DND-41 (cell line): ENCODE results near the gene PLCB4.

Experiments
- ATAC-seq: fragments of 200-7000 bp; cut with Tn5 transposase; 3 replicates; pipeline ENCODE4 v1.9.1; 2021; ENCODE audit warnings: low read depth; ENCODE audit not compliant: insufficient read depth
- DNase-seq: peaks from one replicate; pipeline ENCODE4 v3.0.0-alpha.2; 2020
- H2AFZ ChIP-seq: 2 replicates; pipeline ENCODE4 v1.6.0; 2012; ENCODE audit warnings: low read depth, low read length
- H3K27ac ChIP-seq: 2 replicates; pipeline ENCODE4 v1.5.1; 2012; ENCODE audit warnings: low read length, inconsistent platforms
- H3K27me3 ChIP-seq: fragments of 200-600 bp; sonication (generic); 2 replicates; pipeline ENCODE4 v1.6.0; 2012; ENCODE audit warnings: low read length, mild to moderate bottlenecking, inconsistent platforms; ENCODE audit not compliant: insufficient read depth, poor library complexity
- H3K36me3 ChIP-seq: 2 replicates; pipeline ENCODE4 v1.5.1; 2012; ENCODE audit warnings: low read length, inconsistent platforms; ENCODE audit not compliant: insufficient read depth
- H3K4me1 ChIP-seq: 2 replicates; pipeline ENCODE4 v1.5.1; 2012; ENCODE audit warnings: mild to moderate bottlenecking, low read length; ENCODE audit not compliant: insufficient read depth
- H3K4me2 ChIP-seq: 2 replicates; pipeline ENCODE4 v1.6.0; 2012; ENCODE audit warnings: mild to moderate bottlenecking, moderate library complexity, low read length, inconsistent platforms; ENCODE audit not compliant: insufficient read depth
- H3K4me3 ChIP-seq, 2 experiments: fragments of 200-600 bp in 1 of 2; shearing (Covaris generic) in 1 of 2; 2 replicates each; pipeline ENCODE4 v1.5.1; 2012 to 2016; ENCODE audit warnings: inconsistent platforms in 2 of 2, low read length in 2 of 2, mild to moderate bottlenecking in 2 of 2, low read depth in 1 of 2, moderate library complexity in 1 of 2
- H3K79me2 ChIP-seq: 2 replicates; pipeline ENCODE4 v1.6.0; 2012; ENCODE audit warnings: low read length, inconsistent platforms; ENCODE audit not compliant: insufficient read depth
- H3K9ac ChIP-seq: 2 replicates; pipeline ENCODE4 v1.6.0; 2012; ENCODE audit warnings: low read depth, mild to moderate bottlenecking, inconsistent platforms, low read length, moderate library complexity
- H3K9me3 ChIP-seq: 2 replicates; pipeline ENCODE4 v1.5.1; 2012; ENCODE audit warnings: low read length, moderate library complexity, mild to moderate bottlenecking, inconsistent platforms; ENCODE audit not compliant: insufficient read depth, severe bottlenecking
- H4K20me1 ChIP-seq: 2 replicates; pipeline ENCODE4 v1.6.0; 2012; ENCODE audit warnings: low read length; ENCODE audit not compliant: insufficient read depth
- EZH2 ChIP-seq: IDR thresholded peaks from 3 replicates; pipeline ENCODE4 v1.6.1; 2012; ENCODE audit warnings: borderline replicate concordance, low read depth, mild to moderate bottlenecking, moderate library complexity, low read length, inconsistent platforms; ENCODE audit not compliant: severe bottlenecking
- TF ChIP-seq, protein P1 (sequence below): IDR thresholded peaks from 2 replicates; pipeline ENCODE4 v1.5.1; 2012; ENCODE audit warnings: borderline replicate concordance, low read length, moderate library complexity, mild to moderate bottlenecking; ENCODE audit not compliant: poor library complexity, severe bottlenecking; ENCODE audit errors: extremely low read depth

Gene PLCB4

DNA sequence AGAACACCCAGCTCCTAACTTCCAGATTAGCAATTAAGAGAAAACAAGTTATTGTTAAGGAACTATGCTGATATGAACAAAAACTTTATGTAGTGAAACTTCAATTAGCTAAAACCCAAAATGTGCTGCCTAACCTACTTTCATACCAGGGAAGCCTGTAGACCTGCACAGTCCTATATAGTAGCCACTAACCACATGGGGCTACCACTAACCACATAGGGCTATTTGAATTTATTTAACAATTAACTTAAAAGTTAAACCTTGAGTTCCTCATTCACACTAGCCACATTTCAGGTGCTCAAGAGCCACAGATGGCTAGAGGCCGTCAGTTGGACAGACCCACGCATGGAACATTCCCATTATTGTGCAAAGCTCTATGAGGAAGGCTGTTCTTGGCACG lies 373.1 kb downstream of the PLCB4 start:
- Histone ChIP-seq H2AFZ (no peak overlapping the region), H3K4me3 (no peak overlapping the region), H3K4me2 (no peak overlapping the region), H3K4me1 (peaks cover 2% of the 10 kb centered on the region; the same call in 1 of the 2 replicates), H3K9ac (no peak overlapping the region), H3K36me3 (peaks cover 3% of the 10 kb centered on the region; the same call in 1 of the 2 replicates), H3K9me3 (no peaks in the 10 kb centered on the region), H4K20me1 (no peaks in the 10 kb centered on the region), H3K27ac (no peak overlapping the region), H3K79me2 (no peaks in the 10 kb centered on the region), H3K27me3 (no peaks in the 10 kb centered on the region)
- ATAC-seq (no peak), DNase-seq (no peak)
- TF ChIP-seq, protein P1, sequence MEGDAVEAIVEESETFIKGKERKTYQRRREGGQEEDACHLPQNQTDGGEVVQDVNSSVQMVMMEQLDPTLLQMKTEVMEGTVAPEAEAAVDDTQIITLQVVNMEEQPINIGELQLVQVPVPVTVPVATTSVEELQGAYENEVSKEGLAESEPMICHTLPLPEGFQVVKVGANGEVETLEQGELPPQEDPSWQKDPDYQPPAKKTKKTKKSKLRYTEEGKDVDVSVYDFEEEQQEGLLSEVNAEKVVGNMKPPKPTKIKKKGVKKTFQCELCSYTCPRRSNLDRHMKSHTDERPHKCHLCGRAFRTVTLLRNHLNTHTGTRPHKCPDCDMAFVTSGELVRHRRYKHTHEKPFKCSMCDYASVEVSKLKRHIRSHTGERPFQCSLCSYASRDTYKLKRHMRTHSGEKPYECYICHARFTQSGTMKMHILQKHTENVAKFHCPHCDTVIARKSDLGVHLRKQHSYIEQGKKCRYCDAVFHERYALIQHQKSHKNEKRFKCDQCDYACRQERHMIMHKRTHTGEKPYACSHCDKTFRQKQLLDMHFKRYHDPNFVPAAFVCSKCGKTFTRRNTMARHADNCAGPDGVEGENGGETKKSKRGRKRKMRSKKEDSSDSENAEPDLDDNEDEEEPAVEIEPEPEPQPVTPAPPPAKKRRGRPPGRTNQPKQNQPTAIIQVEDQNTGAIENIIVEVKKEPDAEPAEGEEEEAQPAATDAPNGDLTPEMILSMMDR, result no peak
- no peak for TF ChIP-seq EZH2

DNA sequence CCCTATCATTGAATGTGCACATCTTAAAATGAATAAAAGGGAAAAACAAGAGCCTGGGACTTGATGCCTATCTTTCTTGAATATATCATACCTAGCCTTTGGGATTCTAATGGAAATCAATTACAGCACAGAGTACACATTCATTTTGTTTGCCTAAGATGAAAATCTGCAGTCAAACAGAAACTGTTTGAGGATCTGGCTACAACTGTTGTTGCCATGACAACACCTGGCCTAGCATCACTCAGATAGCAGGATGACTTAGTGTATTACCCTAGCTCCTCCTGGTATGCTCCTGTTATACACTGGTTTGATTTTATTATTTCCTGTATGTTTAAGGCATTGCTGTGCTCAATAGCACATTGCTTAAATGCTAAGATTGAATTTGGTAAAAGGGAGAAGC lies 374.0 kb downstream of the PLCB4 start:
- H2AFZ ChIP-seq, result no peak overlapping the region
- no peaks in the 10 kb centered on the region for H3K79me2 ChIP-seq
- no peaks in the 10 kb centered on the region for H3K36me3 ChIP-seq
- no peak overlapping the region for H3K27ac ChIP-seq
- no peaks in the 10 kb centered on the region for H3K9me3 ChIP-seq
- ATAC-seq (no peak), DNase-seq (no peak)
- no peak overlapping the region for H3K4me2 ChIP-seq
- H3K4me1 ChIP-seq, result peaks cover 8% of the 10 kb centered on the region
- H3K4me3 ChIP-seq, result no peak overlapping the region
- no peaks in the 10 kb centered on the region for H3K27me3 ChIP-seq
- no peaks in the 10 kb centered on the region for H4K20me1 ChIP-seq
- no peak overlapping the region for H3K9ac ChIP-seq
- TF ChIP-seq, protein P1, result no peak
- no peak for TF ChIP-seq EZH2

DNA sequence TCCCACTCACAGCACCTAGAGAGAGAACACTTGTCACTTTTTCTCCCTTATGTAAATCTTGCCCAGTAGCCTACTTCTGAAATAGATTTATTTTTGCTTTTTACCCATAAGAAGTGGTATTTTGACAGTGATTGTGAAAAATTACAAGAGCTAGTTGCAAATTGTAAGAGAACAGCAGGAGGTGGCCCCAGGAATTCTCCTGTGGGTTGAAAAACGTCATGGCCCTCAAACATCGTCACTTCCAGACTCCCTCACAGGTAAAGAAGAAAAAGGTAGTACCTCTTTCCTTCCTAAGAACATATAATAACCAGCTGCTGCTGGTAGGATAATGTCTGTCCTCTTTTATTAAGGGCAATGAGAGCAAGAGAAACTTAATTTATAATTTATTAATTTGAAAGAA lies 376.0 kb downstream of the PLCB4 start:
- Histone ChIP-seq H2AFZ (no peak overlapping the region), H3K9ac (no peak overlapping the region), H4K20me1 (no peaks in the 10 kb centered on the region), H3K27me3 (no peaks in the 10 kb centered on the region), H3K4me3 (no peak overlapping the region), H3K4me2 (no peak overlapping the region), H3K9me3 (no peaks in the 10 kb centered on the region), H3K36me3 (no peaks in the 10 kb centered on the region), H3K79me2 (no peaks in the 10 kb centered on the region), H3K4me1 (peaks cover 8% of the 10 kb centered on the region), H3K27ac (no peak overlapping the region)
- no peak for ATAC-seq
- no peak for DNase-seq
- TF ChIP-seq, protein P1, result no peak
- no peak for TF ChIP-seq EZH2

DNA sequence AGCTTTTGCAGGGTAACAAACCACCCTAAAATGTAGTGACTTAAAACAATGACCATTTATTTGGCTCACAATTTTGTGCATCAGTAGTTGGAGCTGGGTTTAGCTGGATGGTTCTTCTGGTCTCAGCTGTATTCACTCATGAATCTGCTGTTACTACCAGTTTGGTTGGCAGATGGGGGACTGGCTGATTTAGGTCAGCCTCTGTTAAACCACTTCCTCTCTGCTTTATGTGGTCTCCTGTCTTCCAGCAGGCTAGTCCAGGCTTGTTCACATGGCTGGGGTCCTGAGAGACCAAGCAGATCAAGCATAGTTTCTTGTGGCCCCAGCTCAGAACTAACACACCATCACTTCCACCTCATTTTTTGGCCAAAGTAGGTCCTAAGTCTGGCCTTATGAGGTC lies 378.3 kb downstream of the PLCB4 start:
- H3K36me3 ChIP-seq, result no peaks in the 10 kb centered on the region
- no peaks in the 10 kb centered on the region for H3K27me3 ChIP-seq
- DNase-seq, result peak; percentile 28
- H3K27ac ChIP-seq, result no peak overlapping the region
- H2AFZ ChIP-seq, result no peak overlapping the region
- ATAC-seq, result peak; percentile 67
- H3K9me3 ChIP-seq, result no peaks in the 10 kb centered on the region
- H4K20me1 ChIP-seq, result no peaks in the 10 kb centered on the region
- no peaks in the 10 kb centered on the region for H3K79me2 ChIP-seq
- no peak overlapping the region for H3K4me2 ChIP-seq
- no peak overlapping the region for H3K9ac ChIP-seq
- peaks cover 8% of the 10 kb centered on the region for H3K4me1 ChIP-seq
- TF ChIP-seq EZH2, result no peak
- TF ChIP-seq, protein P1, result no peak
- no peak overlapping the region for H3K4me3 ChIP-seq
